ENCODE data around the gene COL18A1.

COL18A1 gene

GRCh38 chr21:45542242-45542666 lies 137.3 kb downstream of the COL18A1 start, which contains the start of gene SLC19A1:
SLC19A1 (minus strand) TSS chr21:45542440; CDS start chr21:45537959, 4,481 bp downstream.
- H3K27ac ChIP-seq (ENCODE audit: insufficient read depth in 1 of 2, low read depth in 1 of 2, low read length in 2 of 2, poor library complexity in 1 of 2, severe bottlenecking in 2 of 2) = peak within 1 kb of the TSS in 1 of 2 experiments; percentile 49
- H3K9me3 ChIP-seq (ENCODE audit: control extremely low read depth in 1 of 5, control insufficient read depth in 4 of 5, insufficient read depth in 2 of 5, low read depth in 1 of 5, low read length in 4 of 5) = no peaks in the 10 kb centered on the region
- 0% methylated on average over 37 of the region's 59 CpGs for WGBS (ENCODE audit: insufficient coverage)
- DNase-seq = peak; percentile 47 to 71 (median 70)
- peaks cover 0 to 37% (median 28%) of the 10 kb centered on the region in 4 experiments for H3K4me1 ChIP-seq (ENCODE audit: control extremely low read depth in 1 of 4, control insufficient read depth in 4 of 4, insufficient read depth in 4 of 4, low read length in 3 of 4)
- H3K27me3 ChIP-seq (replicated peaks in 2 of 5; ENCODE audit: control insufficient read depth in 4 of 5, insufficient read depth in 5 of 5, low read length in 4 of 5) = no peaks in the 10 kb centered on the region
- H3K4me3 ChIP-seq (ENCODE audit: control insufficient read depth in 1 of 7, extremely low read depth in 1 of 7, insufficient read depth in 4 of 7, low read depth in 2 of 7, low read length in 6 of 7) = peak within 1 kb of the TSS; percentile 37 to 79 (median 67)
- peaks cover 0 to 28% (median 7%) of the 10 kb centered on the region in 4 experiments for H3K36me3 ChIP-seq (ENCODE audit: control insufficient read depth in 4 of 4, insufficient read depth in 4 of 4, low read length in 3 of 4)
- ChIA-PET CTCF (no interaction called here), POLR2A (no interaction called here)

- peak overlapping the region in 1 of 2 experiments; percentile 49 for H3K27ac ChIP-seq (ENCODE audit: insufficient read depth in 1 of 2, low read depth in 1 of 2, low read length in 2 of 2, poor library complexity in 1 of 2, severe bottlenecking in 2 of 2)
- peaks cover 0 to 26% (median 6%) of the 10 kb centered on the region in 4 experiments for H3K36me3 ChIP-seq (ENCODE audit: control insufficient read depth in 4 of 4, insufficient read depth in 4 of 4, low read length in 3 of 4)
- WGBS (ENCODE audit: insufficient coverage) = 1% methylated on average over 28 of the region's 55 CpGs
- H3K9me3 ChIP-seq (ENCODE audit: control extremely low read depth in 1 of 5, control insufficient read depth in 4 of 5, insufficient read depth in 2 of 5, low read depth in 1 of 5, low read length in 4 of 5) = no peaks in the 10 kb centered on the region
- peak overlapping the region; percentile 37 to 79 (median 65) for H3K4me3 ChIP-seq (ENCODE audit: control insufficient read depth in 1 of 7, extremely low read depth in 1 of 7, insufficient read depth in 4 of 7, low read depth in 2 of 7, low read length in 6 of 7)
- peaks cover 0 to 37% (median 28%) of the 10 kb centered on the region in 4 experiments for H3K4me1 ChIP-seq (ENCODE audit: control extremely low read depth in 1 of 4, control insufficient read depth in 4 of 4, insufficient read depth in 4 of 4, low read length in 3 of 4)
- H3K27me3 ChIP-seq (replicated peaks in 2 of 5; ENCODE audit: control insufficient read depth in 4 of 5, insufficient read depth in 5 of 5, low read length in 4 of 5) = no peaks in the 10 kb centered on the region
- ChIA-PET CTCF (no interaction called here), POLR2A (no interaction called here)
- peak in 2 of 3 donors; percentile 13 to 30 for DNase-seq
Observed at GRCh38 chr21:45542667-45543370, 137.9 kb downstream of the COL18A1 start.

- ChIA-PET POLR2A (no interaction called here), CTCF (no interaction called here)
Observed at GRCh38 chr21:45543371-45543709, 138.4 kb downstream of the COL18A1 start.

DNA sequence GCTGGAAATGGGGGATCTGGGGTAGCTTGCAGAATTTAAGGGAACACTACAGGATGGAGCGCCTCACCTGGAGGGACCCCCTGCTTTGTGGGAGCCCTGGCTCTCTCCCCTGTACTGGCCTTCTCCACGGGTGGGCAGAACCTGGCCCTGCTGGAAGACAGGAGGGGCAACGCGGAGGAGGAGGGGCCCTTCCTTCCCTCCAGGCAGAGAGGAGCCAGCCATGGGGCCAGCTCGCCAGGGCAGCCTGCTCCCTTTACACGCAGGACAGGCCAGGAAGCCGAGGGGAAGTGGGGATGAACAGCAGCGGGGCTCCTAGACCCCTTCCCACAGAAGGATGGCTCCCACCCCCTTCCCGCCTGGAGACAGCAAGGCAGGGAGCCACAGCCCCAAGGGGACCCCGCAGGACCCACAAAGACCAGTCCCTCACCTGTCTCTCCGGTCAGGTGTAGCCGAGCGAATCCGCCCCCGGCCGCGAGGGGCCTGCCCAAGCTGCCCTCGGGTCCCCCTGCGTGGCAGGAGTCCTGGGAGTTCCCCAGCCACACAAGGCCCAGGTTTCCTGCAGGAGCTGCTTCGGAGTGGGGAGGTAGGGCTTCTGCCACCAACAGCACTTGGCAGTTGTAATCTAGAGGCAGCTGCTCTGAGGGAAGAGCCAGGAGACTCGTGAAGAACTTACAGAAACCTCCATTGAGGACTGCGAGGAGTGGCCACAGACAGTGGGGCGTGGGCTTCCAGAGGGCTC lies 138.9 kb downstream of the COL18A1 start:
- Histone ChIP-seq H3K9me3 (ENCODE audit: control extremely low read depth in 1 of 5, control insufficient read depth in 4 of 5, insufficient read depth in 2 of 5, low read depth in 1 of 5, low read length in 4 of 5) (no peaks in the 10 kb centered on the region), H3K4me1 (ENCODE audit: control extremely low read depth in 1 of 4, control insufficient read depth in 4 of 4, insufficient read depth in 4 of 4, low read length in 3 of 4) (peaks cover 0 to 37% (median 28%) of the 10 kb centered on the region in 4 experiments), H3K36me3 (ENCODE audit: control insufficient read depth in 4 of 4, insufficient read depth in 4 of 4, low read length in 3 of 4) (peaks cover 0 to 16% (median 4%) of the 10 kb centered on the region in 4 experiments), H3K4me3 (ENCODE audit: control insufficient read depth in 1 of 7, extremely low read depth in 1 of 7, insufficient read depth in 4 of 7, low read depth in 2 of 7, low read length in 6 of 7) (peak overlapping the region in 4 of 7 experiments; percentile 65 to 79 (median 70)), H3K27ac (ENCODE audit: insufficient read depth in 1 of 2, low read depth in 1 of 2, low read length in 2 of 2, poor library complexity in 1 of 2, severe bottlenecking in 2 of 2) (no peak overlapping the region), H3K27me3 (replicated peaks in 2 of 5; ENCODE audit: control insufficient read depth in 4 of 5, insufficient read depth in 5 of 5, low read length in 4 of 5) (no peaks in the 10 kb centered on the region)
- DNase-seq = no peak
- ChIA-PET POLR2A (no interaction called here), CTCF (no interaction called here)
- WGBS (ENCODE audit: insufficient coverage) = 61% methylated on average over 17 of the region's 23 CpGs

More at GRCh38 chr21:45543371-45543709, 138.4 kb downstream of the COL18A1 start:
- H3K9me3 ChIP-seq (ENCODE audit: control extremely low read depth in 1 of 5, control insufficient read depth in 4 of 5, insufficient read depth in 2 of 5, low read depth in 1 of 5, low read length in 4 of 5) = no peaks in the 10 kb centered on the region
- no peak overlapping the region for H3K27ac ChIP-seq (ENCODE audit: insufficient read depth in 1 of 2, low read depth in 1 of 2, low read length in 2 of 2, poor library complexity in 1 of 2, severe bottlenecking in 2 of 2)
- peak overlapping the region in 6 of 7 experiments; percentile 29 to 79 (median 66) for H3K4me3 ChIP-seq (ENCODE audit: control insufficient read depth in 1 of 7, extremely low read depth in 1 of 7, insufficient read depth in 4 of 7, low read depth in 2 of 7, low read length in 6 of 7)
- peaks cover 0 to 21% (median 6%) of the 10 kb centered on the region in 4 experiments for H3K36me3 ChIP-seq (ENCODE audit: control insufficient read depth in 4 of 4, insufficient read depth in 4 of 4, low read length in 3 of 4)
- peak in 2 of 3 donors; percentile 15 to 30 for DNase-seq
- H3K27me3 ChIP-seq (replicated peaks in 2 of 5; ENCODE audit: control insufficient read depth in 4 of 5, insufficient read depth in 5 of 5, low read length in 4 of 5) = no peaks in the 10 kb centered on the region
- 46% methylated on average over 9 of the region's 11 CpGs for WGBS (ENCODE audit: insufficient coverage)
- H3K4me1 ChIP-seq (ENCODE audit: control extremely low read depth in 1 of 4, control insufficient read depth in 4 of 4, insufficient read depth in 4 of 4, low read length in 3 of 4) = peaks cover 0 to 37% (median 28%) of the 10 kb centered on the region in 4 experiments

DNA sequence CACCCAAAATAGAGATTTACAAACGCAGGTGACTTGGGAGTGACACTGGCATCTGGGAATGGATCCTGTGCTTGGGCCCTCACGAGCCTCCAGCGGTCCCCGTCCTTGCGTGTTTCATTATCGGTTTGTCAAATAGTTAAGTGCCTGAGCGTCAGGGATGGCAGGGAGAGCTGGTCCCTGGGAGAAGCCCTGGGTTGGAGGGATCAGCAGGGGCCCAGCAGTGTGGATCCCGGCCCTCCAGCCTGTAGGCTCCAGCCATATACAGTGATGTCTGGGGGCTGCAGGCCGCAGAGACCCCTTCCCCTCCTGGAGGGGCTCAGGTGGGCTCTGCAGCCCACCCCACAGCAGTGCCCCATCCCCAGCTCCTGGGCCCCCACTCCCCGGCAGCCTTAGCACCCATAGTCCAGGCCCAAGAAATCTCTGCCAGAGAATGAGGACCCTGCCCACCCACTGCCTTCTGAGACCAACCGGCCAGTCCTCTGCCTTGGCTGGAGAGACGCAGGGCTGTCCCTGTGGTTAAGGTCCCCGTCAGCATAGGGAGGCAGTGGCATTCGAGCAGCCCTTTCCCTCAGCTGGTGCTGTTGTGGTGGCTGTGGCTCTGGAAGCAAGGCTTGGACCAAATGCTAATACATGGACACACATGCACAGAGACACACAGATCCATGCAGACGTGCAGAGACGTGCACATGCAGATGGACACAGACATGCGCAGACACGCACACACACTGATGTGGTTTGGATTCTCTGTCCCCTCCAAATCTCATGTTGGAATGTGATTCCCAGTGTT lies 139.7 kb downstream of the COL18A1 start:
- no peaks in the 10 kb centered on the region for H3K9me3 ChIP-seq (ENCODE audit: control extremely low read depth in 1 of 5, control insufficient read depth in 4 of 5, insufficient read depth in 2 of 5, low read depth in 1 of 5, low read length in 4 of 5)
- no peaks in the 10 kb centered on the region for H3K27me3 ChIP-seq (replicated peaks in 2 of 5; ENCODE audit: control insufficient read depth in 4 of 5, insufficient read depth in 5 of 5, low read length in 4 of 5)
- H3K36me3 ChIP-seq (ENCODE audit: control insufficient read depth in 4 of 4, insufficient read depth in 4 of 4, low read length in 3 of 4) = peaks cover 0 to 8% (median 4%) of the 10 kb centered on the region in 4 experiments
- peaks cover 0 to 42% (median 33%) of the 10 kb centered on the region in 4 experiments for H3K4me1 ChIP-seq (ENCODE audit: control extremely low read depth in 1 of 4, control insufficient read depth in 4 of 4, insufficient read depth in 4 of 4, low read length in 3 of 4)
- no peak overlapping the region for H3K4me3 ChIP-seq (ENCODE audit: control insufficient read depth in 1 of 7, extremely low read depth in 1 of 7, insufficient read depth in 4 of 7, low read depth in 2 of 7, low read length in 6 of 7)
- POLR2A ChIA-PET = no interaction called here
- DNase-seq = no peak
- CTCF ChIA-PET = no interaction called here
- 93% methylated on average over 18 of the region's 18 CpGs for WGBS (ENCODE audit: insufficient coverage)
- no peak overlapping the region for H3K27ac ChIP-seq (ENCODE audit: insufficient read depth in 1 of 2, low read depth in 1 of 2, low read length in 2 of 2, poor library complexity in 1 of 2, severe bottlenecking in 2 of 2)

- 95% methylated on average over 6 of the region's 6 CpGs for WGBS (ENCODE audit: insufficient coverage)
- POLR2A ChIA-PET = no interaction called here
- Histone ChIP-seq H3K27ac (ENCODE audit: insufficient read depth in 1 of 2, low read depth in 1 of 2, low read length in 2 of 2, poor library complexity in 1 of 2, severe bottlenecking in 2 of 2) (no peak overlapping the region), H3K36me3 (ENCODE audit: control insufficient read depth in 4 of 4, insufficient read depth in 4 of 4, low read length in 3 of 4) (peaks cover 0 to 5% (median 2%) of the 10 kb centered on the region in 4 experiments), H3K9me3 (ENCODE audit: control extremely low read depth in 1 of 5, control insufficient read depth in 4 of 5, insufficient read depth in 2 of 5, low read depth in 1 of 5, low read length in 4 of 5) (no peaks in the 10 kb centered on the region), H3K27me3 (replicated peaks in 2 of 5; ENCODE audit: control insufficient read depth in 4 of 5, insufficient read depth in 5 of 5, low read length in 4 of 5) (no peaks in the 10 kb centered on the region), H3K4me3 (ENCODE audit: control insufficient read depth in 1 of 7, extremely low read depth in 1 of 7, insufficient read depth in 4 of 7, low read depth in 2 of 7, low read length in 6 of 7) (no peak overlapping the region), H3K4me1 (ENCODE audit: control extremely low read depth in 1 of 4, control insufficient read depth in 4 of 4, insufficient read depth in 4 of 4, low read length in 3 of 4) (peaks cover 0 to 42% (median 39%) of the 10 kb centered on the region in 4 experiments)
- DNase-seq = no peak
- CTCF ChIA-PET = no interaction called here
Observed at GRCh38 chr21:45545236-45545570, 140.2 kb downstream of the COL18A1 start.

Data from common myeloid progenitor, CD34-positive (primary cell).